GM12865 (cell line): ENCODE measurements around the gene OSM.

Experiments
- DNase-seq: peaks from one replicate; pipeline ENCODE4 v3.0.0; 2010; ENCODE audit warnings: low read depth
- H3K4me3 ChIP-seq: 2 replicates; pipeline ENCODE4 v1.5.1; 2011; ENCODE audit warnings: mild to moderate bottlenecking, low read depth, low read length, control low read depth
- TF ChIP-seq, protein P1 (sequence below): IDR thresholded peaks from 2 replicates; pipeline ENCODE4 v1.5.1; 2011; ENCODE audit warnings: low read length, control low read depth, low read depth, inconsistent platforms; ENCODE audit not compliant: insufficient read depth; ENCODE audit errors: missing control alignments

OSM gene

DNA sequence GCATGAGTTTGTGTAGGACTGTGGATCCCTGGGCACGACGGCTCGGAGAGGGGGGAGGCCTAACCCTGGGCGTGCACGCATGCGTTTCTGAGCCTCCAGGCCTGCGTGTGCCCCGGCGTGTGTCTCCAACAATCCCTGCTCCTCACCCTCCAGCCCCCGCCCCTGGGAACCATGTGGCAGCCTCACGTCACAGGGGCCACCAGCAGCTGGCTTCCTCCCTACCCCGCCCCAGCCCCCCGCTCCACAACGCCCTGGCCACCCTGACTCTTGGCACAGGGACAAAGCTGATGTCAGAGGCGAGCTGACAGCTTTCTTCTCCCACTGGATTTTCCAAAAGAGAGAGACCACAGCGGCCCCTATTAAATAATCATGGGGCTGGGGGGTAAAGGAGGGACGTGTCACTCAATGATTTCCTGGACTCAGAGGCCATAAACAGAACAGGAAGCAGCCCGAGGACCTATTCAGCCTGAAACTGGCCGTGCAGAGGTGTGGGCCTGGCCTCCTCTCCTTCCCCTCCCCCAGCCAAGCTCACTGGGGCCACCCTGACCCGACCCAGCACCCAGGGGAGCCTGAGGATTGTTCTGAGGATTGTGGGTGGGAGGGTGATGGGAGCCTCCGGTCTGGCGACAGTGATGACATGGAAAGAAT, 13.3 kb downstream of the OSM start:
- no peak for DNase-seq
- TF ChIP-seq, protein P1, sequence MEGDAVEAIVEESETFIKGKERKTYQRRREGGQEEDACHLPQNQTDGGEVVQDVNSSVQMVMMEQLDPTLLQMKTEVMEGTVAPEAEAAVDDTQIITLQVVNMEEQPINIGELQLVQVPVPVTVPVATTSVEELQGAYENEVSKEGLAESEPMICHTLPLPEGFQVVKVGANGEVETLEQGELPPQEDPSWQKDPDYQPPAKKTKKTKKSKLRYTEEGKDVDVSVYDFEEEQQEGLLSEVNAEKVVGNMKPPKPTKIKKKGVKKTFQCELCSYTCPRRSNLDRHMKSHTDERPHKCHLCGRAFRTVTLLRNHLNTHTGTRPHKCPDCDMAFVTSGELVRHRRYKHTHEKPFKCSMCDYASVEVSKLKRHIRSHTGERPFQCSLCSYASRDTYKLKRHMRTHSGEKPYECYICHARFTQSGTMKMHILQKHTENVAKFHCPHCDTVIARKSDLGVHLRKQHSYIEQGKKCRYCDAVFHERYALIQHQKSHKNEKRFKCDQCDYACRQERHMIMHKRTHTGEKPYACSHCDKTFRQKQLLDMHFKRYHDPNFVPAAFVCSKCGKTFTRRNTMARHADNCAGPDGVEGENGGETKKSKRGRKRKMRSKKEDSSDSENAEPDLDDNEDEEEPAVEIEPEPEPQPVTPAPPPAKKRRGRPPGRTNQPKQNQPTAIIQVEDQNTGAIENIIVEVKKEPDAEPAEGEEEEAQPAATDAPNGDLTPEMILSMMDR = no peak
- H3K4me3 ChIP-seq = no peak overlapping the region

DNA sequence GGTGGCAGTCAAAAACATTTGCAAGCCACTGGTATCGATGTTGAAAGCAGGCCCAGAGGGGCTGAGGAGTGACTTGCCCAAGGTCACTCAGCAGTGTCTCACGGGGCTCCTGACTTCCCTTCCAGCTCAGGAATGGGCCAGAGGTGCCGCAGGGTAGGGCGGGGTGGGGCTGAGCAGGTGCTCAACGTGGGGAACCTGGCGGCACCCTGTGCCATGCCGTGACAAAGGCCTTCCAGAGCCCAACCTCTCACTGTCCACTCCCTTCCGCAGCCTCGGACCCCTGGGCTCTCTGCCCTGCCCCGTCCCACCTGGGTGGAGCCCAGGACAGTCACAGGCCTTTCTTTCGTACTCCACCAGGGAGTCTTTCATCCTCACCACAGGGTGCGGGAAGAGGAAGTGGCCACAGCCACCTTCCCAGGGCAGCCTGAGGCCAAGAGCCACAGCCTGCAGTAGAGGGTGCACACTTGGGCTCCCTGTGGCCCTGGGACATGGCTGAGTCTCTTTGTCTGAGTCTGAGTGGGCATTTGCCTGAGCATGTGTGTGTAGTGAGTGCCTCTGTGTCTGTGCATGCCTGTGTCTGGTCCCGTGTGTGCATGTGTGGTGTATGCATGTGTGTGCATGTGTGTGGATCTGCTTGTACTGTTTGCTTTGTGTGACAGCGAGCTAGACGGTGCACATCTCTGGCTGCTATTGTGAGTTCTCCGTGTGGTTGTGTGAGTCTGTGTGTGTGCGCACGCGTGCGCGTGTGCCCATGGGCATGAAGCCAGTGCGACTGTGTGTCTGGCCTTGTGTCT, 14.0 kb downstream of the OSM start:
- TF ChIP-seq, protein P1 = no peak
- no peak overlapping the region for H3K4me3 ChIP-seq
- no peak for DNase-seq

DNA sequence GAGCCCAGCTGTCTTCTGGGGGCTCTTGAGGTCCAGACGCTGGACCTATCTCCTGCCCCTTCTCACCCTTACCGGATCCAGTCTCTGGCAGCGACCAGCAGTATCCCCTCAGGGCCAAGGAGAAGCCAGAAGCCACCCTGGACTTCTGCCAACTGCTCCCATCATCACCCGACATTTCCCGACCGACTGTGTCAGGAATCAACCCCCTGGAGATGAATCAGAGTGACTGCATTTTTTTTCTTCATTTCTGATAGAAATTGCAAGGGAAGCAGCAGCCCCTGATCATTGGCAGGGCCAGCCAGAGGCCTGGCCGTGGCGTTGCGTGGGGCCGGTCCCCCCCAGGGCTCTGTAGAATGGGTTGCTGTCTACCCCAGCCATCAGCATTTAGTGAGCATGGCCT, 14.9 kb downstream of the OSM start:
- no peak for DNase-seq
- no peak overlapping the region for H3K4me3 ChIP-seq
- TF ChIP-seq, protein P1 = no peak

DNA sequence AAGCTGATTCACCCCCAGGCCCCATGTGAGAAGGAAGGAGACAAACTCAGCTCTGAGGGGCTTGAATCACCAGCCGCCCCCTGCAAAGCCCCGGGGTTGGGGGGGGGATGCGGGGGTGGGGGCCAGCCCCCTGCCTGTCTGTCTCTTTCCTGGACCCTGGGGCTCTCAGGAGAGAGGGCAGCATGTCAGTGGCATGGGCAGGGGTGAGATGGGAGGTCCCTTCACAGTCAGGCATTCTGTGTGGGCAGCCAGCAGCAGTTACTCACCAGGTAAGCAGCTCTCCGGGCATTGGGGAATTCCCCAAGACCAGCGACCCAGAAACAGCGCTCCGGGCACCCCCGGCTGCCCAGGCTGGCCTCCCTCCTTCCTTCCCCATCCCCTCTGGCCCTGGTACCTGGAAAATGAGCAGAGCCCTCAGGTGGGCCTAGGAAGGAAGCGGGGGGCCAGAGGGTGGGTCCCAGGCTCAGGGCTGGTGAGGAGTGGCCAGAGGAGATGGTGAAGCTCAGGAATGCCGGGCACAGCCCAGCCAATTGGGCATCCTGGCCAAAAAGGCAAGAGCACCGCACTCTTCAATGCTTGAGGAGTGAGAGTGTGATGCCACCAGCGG, 15.9 kb downstream of the OSM start:
- DNase-seq = no peak
- TF ChIP-seq, protein P1 = no peak
- no peak overlapping the region for H3K4me3 ChIP-seq

DNA sequence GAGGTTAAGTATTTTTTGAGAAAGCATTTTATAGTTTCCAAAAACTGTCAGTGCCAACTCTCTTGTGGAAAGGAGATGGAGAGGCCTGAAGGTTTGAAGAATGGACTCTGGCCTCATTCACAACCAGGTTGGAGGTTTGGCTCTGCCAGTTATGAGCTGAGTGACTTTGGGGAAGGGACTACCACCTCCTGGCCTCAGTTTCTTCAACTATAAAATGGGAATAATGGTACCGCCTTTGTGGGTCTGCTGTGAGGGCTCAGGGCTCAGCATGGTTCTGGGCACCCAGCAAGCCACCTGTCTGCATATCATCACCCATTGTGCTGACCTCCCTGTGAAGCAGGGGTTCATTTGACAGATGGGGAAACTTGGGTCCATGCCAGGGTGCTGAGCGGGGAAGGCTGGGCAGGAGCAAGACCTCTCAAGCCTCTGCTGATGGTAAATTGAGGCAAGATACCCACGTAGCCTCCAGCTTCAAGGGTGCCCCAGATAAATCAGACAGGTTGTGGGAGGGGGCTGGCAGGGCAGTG, 16.5 kb downstream of the OSM start:
- no peak for DNase-seq
- TF ChIP-seq, protein P1 = no peak
- H3K4me3 ChIP-seq = no peak overlapping the region

DNA sequence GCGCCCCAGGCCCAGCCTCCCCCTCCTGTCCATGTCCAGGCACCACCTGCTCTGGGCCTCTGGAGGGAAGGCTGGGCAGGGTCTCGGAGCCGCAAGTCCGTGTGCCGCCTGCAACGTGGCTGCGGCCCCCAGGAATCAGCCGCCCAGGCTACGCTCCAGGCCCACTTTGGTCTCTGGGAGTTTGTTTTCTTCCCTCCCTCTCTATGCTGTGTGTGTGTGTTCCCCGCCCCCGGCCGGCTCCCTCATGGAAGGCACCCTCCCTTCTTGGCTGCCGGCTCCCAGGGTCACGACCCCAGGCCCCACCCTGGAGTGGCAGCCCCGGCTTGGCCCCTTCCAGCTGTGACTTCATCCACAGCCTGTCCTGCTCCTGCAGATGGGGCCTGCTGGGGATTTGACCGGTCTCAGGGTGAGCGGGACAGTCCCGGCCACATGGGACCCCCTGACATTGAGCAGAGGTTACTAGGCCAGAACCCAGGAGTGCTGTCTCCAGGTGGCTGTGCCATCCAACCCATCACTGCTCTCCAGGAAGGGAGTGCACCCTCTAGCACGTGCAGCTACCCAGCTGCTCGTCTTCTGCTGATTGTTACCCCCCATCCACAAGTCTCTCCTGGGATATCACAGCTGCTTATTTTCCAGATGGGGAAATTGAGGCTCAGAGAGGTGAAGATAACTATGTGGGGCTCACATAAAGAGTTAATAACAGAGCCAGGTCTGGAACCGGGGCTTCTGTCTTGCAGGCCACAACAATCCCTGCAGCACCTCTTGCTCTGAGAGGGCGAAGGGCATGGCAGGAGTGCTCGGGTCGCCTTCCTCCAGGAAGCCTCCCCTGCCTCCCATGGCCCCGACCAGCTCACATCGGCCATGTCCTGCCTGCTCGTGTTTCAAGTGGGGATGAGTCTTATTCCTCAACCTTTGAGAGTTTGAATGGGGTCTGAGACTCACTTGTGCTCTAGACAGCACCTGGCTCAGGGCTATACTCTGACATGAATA, 17.3 kb downstream of the OSM start:
- no peak for DNase-seq
- TF ChIP-seq, protein P1 = no peak
- no peak overlapping the region for H3K4me3 ChIP-seq
